HEK293 (cell line): ENCODE results near the gene CEP85.

ENCODE experiments used
- CTCF ChIP-seq: fragments of 450-650 bp; formaldehyde crosslinking; IDR thresholded peaks from 2 replicates; pipeline ENCODE4 v1.5.1; 2016; ENCODE audit warnings: missing biosample characterization, missing genetic modification characterization
- ZNF24 ChIP-seq: fragments of 450-650 bp; formaldehyde crosslinking; IDR thresholded peaks from 2 replicates; pipeline ENCODE4 v1.5.1; 2016; ENCODE audit warnings: missing biosample characterization, missing genetic modification characterization
- ZXDB ChIP-seq: fragments of 450-650 bp; formaldehyde crosslinking; IDR thresholded peaks from 2 replicates; pipeline ENCODE4 v1.5.1; 2016; ENCODE audit warnings: missing biosample characterization, missing genetic modification characterization

GRCh38 chr1:26295194-26296138 lies 61.5 kb downstream of the CEP85 start:
- TF ChIP-seq ZXDB (tag by site-specific recombination) (no peak), CTCF (no peak), ZNF24 (no peak)
